ENCODE measurements around the gene CSF1.

CSF1 gene

GRCh38 chr1:109882288-109883245, 28.1 kb upstream of the CSF1 start:
- no peak for FAIRE-seq

GRCh38 chr1:109883248-109883955, 27.2 kb upstream of the CSF1 start:
- no peak for FAIRE-seq

GRCh38 chr1:109884242-109884891, 26.3 kb upstream of the CSF1 start:
- FAIRE-seq: no peak

- no peak for FAIRE-seq
These were observed 25.1 kb upstream of the CSF1 start for GRCh38 chr1:109885589-109885988.

GRCh38 chr1:109886827-109887226, 23.8 kb upstream of the CSF1 start:
- FAIRE-seq: no peak

GRCh38 chr1:109887271-109887670, 23.4 kb upstream of the CSF1 start:
- FAIRE-seq: no peak

- no peak for FAIRE-seq
These were observed 22.8 kb upstream of the CSF1 start for GRCh38 chr1:109887884-109888283.

- FAIRE-seq: no peak
These were observed 21.6 kb upstream of the CSF1 start for GRCh38 chr1:109889094-109889493.

GRCh38 chr1:109890115-109890953, 20.3 kb upstream of the CSF1 start:
- no peak for FAIRE-seq

- FAIRE-seq: no peak
These were observed 18.7 kb upstream of the CSF1 start for GRCh38 chr1:109891930-109892329.

GRCh38 chr1:109892561-109893368, 17.9 kb upstream of the CSF1 start:
- FAIRE-seq: no peak

- FAIRE-seq: no peak
These were observed 17.0 kb upstream of the CSF1 start for GRCh38 chr1:109893532-109894171.

- FAIRE-seq: no peak
These were observed 15.6 kb upstream of the CSF1 start for GRCh38 chr1:109894823-109895719.

- no peak for FAIRE-seq
These were observed 14.7 kb upstream of the CSF1 start for GRCh38 chr1:109895720-109896504.

- FAIRE-seq: no peak
These were observed 14.0 kb upstream of the CSF1 start for GRCh38 chr1:109896681-109897080.

GRCh38 chr1:109897259-109897955, 13.2 kb upstream of the CSF1 start:
- no peak for FAIRE-seq

GRCh38 chr1:109898842-109899241, 11.8 kb upstream of the CSF1 start:
- FAIRE-seq: no peak

GRCh38 chr1:109901141-109901523, 9.5 kb upstream of the CSF1 start:
- no peak for FAIRE-seq

Data from G401.6 (cell line).